ENCODE results near the gene NEGR1.

Gene NEGR1

DNA sequence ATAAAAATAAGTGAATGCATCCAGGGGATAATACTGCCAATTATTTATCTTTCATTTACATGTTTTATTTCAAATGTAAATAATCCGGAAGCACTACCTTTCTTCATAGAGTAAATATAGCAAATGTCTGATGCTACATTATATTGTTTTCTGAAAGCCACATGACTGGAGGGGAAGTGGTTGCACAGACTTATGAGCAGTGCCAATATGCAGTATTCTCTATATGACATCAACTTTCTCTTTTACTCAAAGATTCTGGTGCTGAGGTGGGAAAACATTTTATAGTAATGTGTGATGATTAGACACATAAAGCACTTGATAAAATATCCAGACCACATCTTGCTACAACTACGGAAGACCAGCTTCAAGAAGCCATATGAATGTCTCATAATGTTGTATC, 314.7 kb downstream of the NEGR1 start:
- H3K4me3 ChIP-seq (IDR thresholded peaks at IDR 0.05; ENCODE audit: insufficient read depth, low read depth, low read length) = no peak overlapping the region
- H3K4me1 ChIP-seq (ENCODE audit: low read depth, poor library complexity, severe bottlenecking) = no peaks in the 10 kb centered on the region
- TF ChIP-seq, protein P1, sequence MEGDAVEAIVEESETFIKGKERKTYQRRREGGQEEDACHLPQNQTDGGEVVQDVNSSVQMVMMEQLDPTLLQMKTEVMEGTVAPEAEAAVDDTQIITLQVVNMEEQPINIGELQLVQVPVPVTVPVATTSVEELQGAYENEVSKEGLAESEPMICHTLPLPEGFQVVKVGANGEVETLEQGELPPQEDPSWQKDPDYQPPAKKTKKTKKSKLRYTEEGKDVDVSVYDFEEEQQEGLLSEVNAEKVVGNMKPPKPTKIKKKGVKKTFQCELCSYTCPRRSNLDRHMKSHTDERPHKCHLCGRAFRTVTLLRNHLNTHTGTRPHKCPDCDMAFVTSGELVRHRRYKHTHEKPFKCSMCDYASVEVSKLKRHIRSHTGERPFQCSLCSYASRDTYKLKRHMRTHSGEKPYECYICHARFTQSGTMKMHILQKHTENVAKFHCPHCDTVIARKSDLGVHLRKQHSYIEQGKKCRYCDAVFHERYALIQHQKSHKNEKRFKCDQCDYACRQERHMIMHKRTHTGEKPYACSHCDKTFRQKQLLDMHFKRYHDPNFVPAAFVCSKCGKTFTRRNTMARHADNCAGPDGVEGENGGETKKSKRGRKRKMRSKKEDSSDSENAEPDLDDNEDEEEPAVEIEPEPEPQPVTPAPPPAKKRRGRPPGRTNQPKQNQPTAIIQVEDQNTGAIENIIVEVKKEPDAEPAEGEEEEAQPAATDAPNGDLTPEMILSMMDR (conservative IDR thresholded peaks at IDR 0.05; ENCODE audit: low read depth, low read length) = no peak
- no peak overlapping the region for H3K9ac ChIP-seq
- H4K20me1 ChIP-seq (ENCODE audit: insufficient read depth) = no peaks in the 10 kb centered on the region
- H3K79me2 ChIP-seq (ENCODE audit: insufficient read depth, low read depth) = no peaks in the 10 kb centered on the region
- H2AFZ ChIP-seq (ENCODE audit: low read depth) = no peak overlapping the region
- no peaks in the 10 kb centered on the region for H3K27me3 ChIP-seq (ENCODE audit: insufficient read depth, low read depth)
- H3K4me2 ChIP-seq = no peak overlapping the region
- H3K27ac ChIP-seq = no peak overlapping the region
- no peaks in the 10 kb centered on the region for H3K36me3 ChIP-seq (ENCODE audit: insufficient read depth)

GRCh38 chr1:71964188-71964587, 318.2 kb downstream of the NEGR1 start:
- Histone ChIP-seq H3K36me3 (ENCODE audit: insufficient read depth) (no peaks in the 10 kb centered on the region), H4K20me1 (ENCODE audit: insufficient read depth) (no peaks in the 10 kb centered on the region), H3K79me2 (ENCODE audit: insufficient read depth, low read depth) (no peaks in the 10 kb centered on the region), H3K27ac (no peak overlapping the region), H3K4me3 (IDR thresholded peaks at IDR 0.05; ENCODE audit: insufficient read depth, low read depth, low read length) (no peak overlapping the region), H3K27me3 (ENCODE audit: insufficient read depth, low read depth) (no peaks in the 10 kb centered on the region), H2AFZ (ENCODE audit: low read depth) (no peak overlapping the region), H3K4me1 (ENCODE audit: low read depth, poor library complexity, severe bottlenecking) (no peaks in the 10 kb centered on the region), H3K4me2 (no peak overlapping the region), H3K9ac (no peak overlapping the region)
- TF ChIP-seq, protein P1 (conservative IDR thresholded peaks at IDR 0.05; ENCODE audit: low read depth, low read length) = no peak

GRCh38 chr1:71956613-71957285, 325.6 kb downstream of the NEGR1 start:
- Histone ChIP-seq H3K4me3 (IDR thresholded peaks at IDR 0.05; ENCODE audit: insufficient read depth, low read depth, low read length) (no peak overlapping the region), H2AFZ (ENCODE audit: low read depth) (no peak overlapping the region), H3K27me3 (ENCODE audit: insufficient read depth, low read depth) (no peaks in the 10 kb centered on the region), H3K9ac (no peak overlapping the region), H4K20me1 (ENCODE audit: insufficient read depth) (no peaks in the 10 kb centered on the region), H3K79me2 (ENCODE audit: insufficient read depth, low read depth) (no peaks in the 10 kb centered on the region), H3K4me1 (ENCODE audit: low read depth, poor library complexity, severe bottlenecking) (no peaks in the 10 kb centered on the region), H3K36me3 (ENCODE audit: insufficient read depth) (no peaks in the 10 kb centered on the region), H3K4me2 (no peak overlapping the region), H3K27ac (no peak overlapping the region)
- TF ChIP-seq, protein P1 (conservative IDR thresholded peaks at IDR 0.05; ENCODE audit: low read depth, low read length) = no peak

- no peaks in the 10 kb centered on the region for H3K27me3 ChIP-seq (ENCODE audit: insufficient read depth, low read depth)
- H3K27ac ChIP-seq = no peak overlapping the region
- no peaks in the 10 kb centered on the region for H4K20me1 ChIP-seq (ENCODE audit: insufficient read depth)
- H3K36me3 ChIP-seq (ENCODE audit: insufficient read depth) = no peaks in the 10 kb centered on the region
- no peak overlapping the region for H3K4me2 ChIP-seq
- H3K79me2 ChIP-seq (ENCODE audit: insufficient read depth, low read depth) = no peaks in the 10 kb centered on the region
- TF ChIP-seq, protein P1 (conservative IDR thresholded peaks at IDR 0.05; ENCODE audit: low read depth, low read length) = no peak
- H3K9ac ChIP-seq = no peak overlapping the region
- H3K4me1 ChIP-seq (ENCODE audit: low read depth, poor library complexity, severe bottlenecking) = no peaks in the 10 kb centered on the region
- H3K4me3 ChIP-seq (IDR thresholded peaks at IDR 0.05; ENCODE audit: insufficient read depth, low read depth, low read length) = no peak overlapping the region
- H2AFZ ChIP-seq (ENCODE audit: low read depth) = no peak overlapping the region
These were observed 331.8 kb downstream of the NEGR1 start for GRCh38 chr1:71950579-71950978.

Measured in KMS-11 (cell line).